ENCODE data around the gene HSP90B1.
A peak's percentile ranks its signal among the peaks of the same experiment; 100 is the strongest.

DNA sequence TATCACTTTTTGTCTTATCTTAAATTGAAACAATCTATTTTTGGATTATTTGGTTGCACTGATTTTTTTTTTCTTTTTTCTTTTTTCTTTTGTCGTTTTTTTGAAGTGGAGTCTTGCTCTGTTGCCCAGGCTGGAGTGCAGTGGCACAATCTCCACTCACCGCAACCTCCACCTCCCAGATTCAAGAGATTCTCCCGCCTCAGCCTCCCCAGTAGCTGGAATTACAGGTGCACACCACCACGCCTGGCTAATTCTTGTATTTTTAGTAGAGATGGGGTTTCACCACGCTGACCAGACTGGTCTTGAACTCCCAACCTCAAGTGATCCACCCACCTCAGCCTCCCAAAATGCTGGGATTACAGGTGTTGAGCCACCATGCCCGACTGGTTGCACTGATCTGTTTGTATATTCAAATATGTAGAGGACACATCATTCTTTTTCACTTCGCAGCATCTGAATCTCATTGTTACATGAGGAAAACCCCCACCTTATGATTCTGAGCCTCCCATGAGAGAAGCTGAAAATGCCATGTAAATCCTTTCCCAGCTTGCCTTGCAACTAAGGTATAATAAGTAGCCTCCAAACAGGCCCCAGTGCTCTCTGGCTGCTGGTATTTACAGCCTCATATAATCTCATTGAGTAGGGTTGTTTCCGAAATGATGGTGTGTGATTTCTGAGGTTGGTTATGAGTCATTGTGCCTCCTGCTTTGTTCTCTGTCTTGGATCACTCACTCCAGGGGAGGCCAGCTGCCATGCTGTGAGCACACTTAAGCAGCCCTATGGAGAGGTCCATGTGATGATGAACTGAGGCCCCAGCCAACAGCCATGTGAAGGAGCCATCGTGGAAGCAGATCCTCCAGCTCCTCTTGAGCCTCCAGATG, 5.2 kb upstream of the HSP90B1 start:
- TF ChIP-seq, protein P1, sequence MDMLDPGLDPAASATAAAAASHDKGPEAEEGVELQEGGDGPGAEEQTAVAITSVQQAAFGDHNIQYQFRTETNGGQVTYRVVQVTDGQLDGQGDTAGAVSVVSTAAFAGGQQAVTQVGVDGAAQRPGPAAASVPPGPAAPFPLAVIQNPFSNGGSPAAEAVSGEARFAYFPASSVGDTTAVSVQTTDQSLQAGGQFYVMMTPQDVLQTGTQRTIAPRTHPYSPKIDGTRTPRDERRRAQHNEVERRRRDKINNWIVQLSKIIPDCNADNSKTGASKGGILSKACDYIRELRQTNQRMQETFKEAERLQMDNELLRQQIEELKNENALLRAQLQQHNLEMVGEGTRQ (IDR thresholded peaks at IDR 0.05; ENCODE audit: borderline replicate concordance, low read depth, low read length) = no peak; the same call in 1 of the 2 replicates
- TF ChIP-seq STAT3 (IDR thresholded peaks at IDR 0.05; ENCODE audit: low read depth, low read length) (no peak), EP300 (IDR thresholded peaks at IDR 0.05; ENCODE audit: borderline replicate concordance in 1 of 2, control insufficient read depth in 1 of 2, low read depth in 2 of 2, low read length in 2 of 2) (peak; percentile 71 to 77; a peak in 2 of 4 replicates), TCF12 (IDR thresholded peaks at IDR 0.05; ENCODE audit: low read depth, low read length) (peak; percentile 95), HDAC6 (IDR thresholded peaks at IDR 0.05; ENCODE audit: unreplicated experiment) (no peak), POLR2A (IDR thresholded peaks at IDR 0.05; ENCODE audit: low read depth, low read length) (peak; percentile 92), CBFB (IDR thresholded peaks at IDR 0.05; ENCODE audit: low read depth) (peak; percentile 69), ESRRA (IDR thresholded peaks at IDR 0.05; ENCODE audit: low read length) (no peak), RFX5 (IDR thresholded peaks at IDR 0.05; ENCODE audit: low read depth, low read length) (no peak), CBX5 (IDR thresholded peaks at IDR 0.05; ENCODE audit: low read depth) (0 out of 2 replicates have a peak, but pooled peaks have one; percentile 49), CHD2 (IDR thresholded peaks at IDR 0.05; ENCODE audit: borderline replicate concordance, low read depth, low read length) (0 out of 2 replicates have a peak, but pooled peaks have one; percentile 46), SIN3A (IDR thresholded peaks at IDR 0.05; ENCODE audit: low read depth, low read length) (no peak), CEBPB (IDR thresholded peaks at IDR 0.05; ENCODE audit: borderline replicate concordance in 1 of 2, low read depth in 2 of 2, low read length in 2 of 2) (0 out of 4 replicates have a peak, but pooled peaks of 1 of the 2 experiments have one; percentile 46)
- TF ChIP-seq, protein P2, sequence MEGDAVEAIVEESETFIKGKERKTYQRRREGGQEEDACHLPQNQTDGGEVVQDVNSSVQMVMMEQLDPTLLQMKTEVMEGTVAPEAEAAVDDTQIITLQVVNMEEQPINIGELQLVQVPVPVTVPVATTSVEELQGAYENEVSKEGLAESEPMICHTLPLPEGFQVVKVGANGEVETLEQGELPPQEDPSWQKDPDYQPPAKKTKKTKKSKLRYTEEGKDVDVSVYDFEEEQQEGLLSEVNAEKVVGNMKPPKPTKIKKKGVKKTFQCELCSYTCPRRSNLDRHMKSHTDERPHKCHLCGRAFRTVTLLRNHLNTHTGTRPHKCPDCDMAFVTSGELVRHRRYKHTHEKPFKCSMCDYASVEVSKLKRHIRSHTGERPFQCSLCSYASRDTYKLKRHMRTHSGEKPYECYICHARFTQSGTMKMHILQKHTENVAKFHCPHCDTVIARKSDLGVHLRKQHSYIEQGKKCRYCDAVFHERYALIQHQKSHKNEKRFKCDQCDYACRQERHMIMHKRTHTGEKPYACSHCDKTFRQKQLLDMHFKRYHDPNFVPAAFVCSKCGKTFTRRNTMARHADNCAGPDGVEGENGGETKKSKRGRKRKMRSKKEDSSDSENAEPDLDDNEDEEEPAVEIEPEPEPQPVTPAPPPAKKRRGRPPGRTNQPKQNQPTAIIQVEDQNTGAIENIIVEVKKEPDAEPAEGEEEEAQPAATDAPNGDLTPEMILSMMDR (IDR thresholded peaks at IDR 0.05 in 2 of 3, conservative IDR thresholded peaks at IDR 0.05 in 1 of 3; ENCODE audit: control insufficient read depth in 2 of 3, extremely low read depth in 1 of 3, insufficient read depth in 1 of 3, low read depth in 3 of 3, low read length in 3 of 3) = no peak
